ENCODE data around the gene MGAT4C.

GRCh38 chr12:85993746-85994145 lies 262.4 kb downstream of the MGAT4C start:
- TF ChIP-seq EZH2phosphoT487 (IDR thresholded peaks at IDR 0.05; ENCODE audit: low read depth, severe bottlenecking, unreplicated experiment): no peak
- TF ChIP-seq CTCF (IDR thresholded peaks at IDR 0.05; ENCODE audit: poor library complexity): no peak
- TF ChIP-seq EZH2 (IDR thresholded peaks at IDR 0.05; ENCODE audit: borderline replicate concordance): no peak

All from hepatocyte (in vitro differentiated cells).